Measurements from ENCODE around the gene PRAC2.

DNA sequence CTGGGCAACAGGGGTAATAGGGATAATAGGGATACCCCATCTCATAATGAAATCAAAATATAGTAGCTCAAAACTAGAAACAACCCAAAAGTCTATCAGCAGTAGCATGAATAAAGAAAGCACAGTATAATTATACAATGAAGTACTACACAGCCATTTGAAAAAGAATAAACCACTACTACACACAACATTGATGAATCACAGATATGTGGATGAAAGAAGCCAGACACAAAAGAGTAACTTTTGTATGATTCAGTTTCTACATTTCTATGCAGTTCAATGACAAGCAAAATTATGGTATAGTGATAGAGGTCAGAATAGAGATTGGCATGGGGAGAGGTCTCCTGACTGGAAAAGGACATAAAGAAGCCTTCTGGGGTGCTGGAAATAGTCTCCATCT lies 8.4 kb downstream of the PRAC2 start:
- TF ChIP-seq, protein P1, sequence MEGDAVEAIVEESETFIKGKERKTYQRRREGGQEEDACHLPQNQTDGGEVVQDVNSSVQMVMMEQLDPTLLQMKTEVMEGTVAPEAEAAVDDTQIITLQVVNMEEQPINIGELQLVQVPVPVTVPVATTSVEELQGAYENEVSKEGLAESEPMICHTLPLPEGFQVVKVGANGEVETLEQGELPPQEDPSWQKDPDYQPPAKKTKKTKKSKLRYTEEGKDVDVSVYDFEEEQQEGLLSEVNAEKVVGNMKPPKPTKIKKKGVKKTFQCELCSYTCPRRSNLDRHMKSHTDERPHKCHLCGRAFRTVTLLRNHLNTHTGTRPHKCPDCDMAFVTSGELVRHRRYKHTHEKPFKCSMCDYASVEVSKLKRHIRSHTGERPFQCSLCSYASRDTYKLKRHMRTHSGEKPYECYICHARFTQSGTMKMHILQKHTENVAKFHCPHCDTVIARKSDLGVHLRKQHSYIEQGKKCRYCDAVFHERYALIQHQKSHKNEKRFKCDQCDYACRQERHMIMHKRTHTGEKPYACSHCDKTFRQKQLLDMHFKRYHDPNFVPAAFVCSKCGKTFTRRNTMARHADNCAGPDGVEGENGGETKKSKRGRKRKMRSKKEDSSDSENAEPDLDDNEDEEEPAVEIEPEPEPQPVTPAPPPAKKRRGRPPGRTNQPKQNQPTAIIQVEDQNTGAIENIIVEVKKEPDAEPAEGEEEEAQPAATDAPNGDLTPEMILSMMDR (IDR thresholded peaks at IDR 0.05 in 8 of 11, conservative IDR thresholded peaks at IDR 0.05 in 3 of 11) = no peak
- no peak for TF ChIP-seq POLR2A (IDR thresholded peaks at IDR 0.05)

Measured in spleen (tissue), 7 donors.